HL-60 (cell line): ENCODE data around the gene FBXL7.

Source experiments
- DNase-seq, 2 experiments: peaks; one replicate each; pipeline ENCODE4 v3.0.0-alpha.2; 2010 to 2020; ENCODE audit warnings: low read depth in 1 of 2, low spot score in 1 of 2
- H3K27ac ChIP-seq: fragments of 250-450 bp; sonication (Bioruptor Pico); replicated peaks from 2 replicates; pipeline ENCODE4 v1.5.1; 2020; ENCODE audit warnings: mild to moderate bottlenecking, moderate library complexity
- H3K27me3 ChIP-seq: fragments of 250-450 bp; sonication (Bioruptor Pico); 2 replicates; pipeline ENCODE4 v1.5.1; 2021; ENCODE audit warnings: mild to moderate bottlenecking, moderate library complexity; ENCODE audit not compliant: insufficient read depth, poor library complexity, severe bottlenecking
- H3K4me3 ChIP-seq: replicated peaks from 2 replicates; pipeline ENCODE4 v1.5.1; 2011; ENCODE audit warnings: mild to moderate bottlenecking, control low read depth, low read length; ENCODE audit not compliant: insufficient read depth
- GABPA ChIP-seq: IDR thresholded peaks from 2 replicates; pipeline ENCODE4 v1.6.1; 2012; ENCODE audit warnings: low read depth
- POLR2AphosphoS5 ChIP-seq: IDR thresholded peaks from 2 replicates; pipeline ENCODE4 v1.6.1; 2012; ENCODE audit warnings: low read depth
- SPI1 ChIP-seq: IDR thresholded peaks from 2 replicates; pipeline ENCODE4 v1.6.1; 2012; ENCODE audit warnings: low read depth, mild to moderate bottlenecking, borderline replicate concordance
- TF ChIP-seq, protein P1 (sequence below): IDR thresholded peaks from one replicate; pipeline ENCODE4 v1.5.1; 2011; ENCODE audit warnings: low read length, control low read depth, inconsistent platforms; ENCODE audit not compliant: insufficient read depth
- TF ChIP-seq, protein P2 (sequence below): IDR thresholded peaks from 2 replicates; pipeline ENCODE4 v1.6.1; 2012; ENCODE audit warnings: low read depth; ENCODE audit not compliant: insufficient replicate concordance

Gene FBXL7

DNA sequence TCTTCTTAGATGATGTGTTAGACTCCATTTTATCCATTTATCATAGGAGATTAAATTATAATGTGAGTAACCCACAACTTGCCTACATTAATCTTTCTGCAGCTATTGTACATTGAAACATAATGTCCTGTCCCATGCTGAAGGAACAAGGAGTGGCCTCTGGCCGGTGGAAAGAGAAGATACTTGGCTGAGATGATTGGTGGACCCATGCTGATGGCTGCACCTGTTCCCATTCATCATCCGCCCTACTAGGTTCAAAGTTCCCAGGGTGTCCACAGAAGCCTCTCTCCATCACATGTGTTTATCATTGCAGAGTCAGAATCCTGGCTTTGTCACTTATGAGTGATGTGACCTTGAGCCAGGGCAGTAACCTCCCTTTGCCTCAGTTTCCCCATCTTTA is 24.7 kb downstream of the FBXL7 start:
- DNase-seq, result no peak
- TF ChIP-seq SPI1 (no peak), POLR2AphosphoS5 (no peak)
- TF ChIP-seq, protein P1, sequence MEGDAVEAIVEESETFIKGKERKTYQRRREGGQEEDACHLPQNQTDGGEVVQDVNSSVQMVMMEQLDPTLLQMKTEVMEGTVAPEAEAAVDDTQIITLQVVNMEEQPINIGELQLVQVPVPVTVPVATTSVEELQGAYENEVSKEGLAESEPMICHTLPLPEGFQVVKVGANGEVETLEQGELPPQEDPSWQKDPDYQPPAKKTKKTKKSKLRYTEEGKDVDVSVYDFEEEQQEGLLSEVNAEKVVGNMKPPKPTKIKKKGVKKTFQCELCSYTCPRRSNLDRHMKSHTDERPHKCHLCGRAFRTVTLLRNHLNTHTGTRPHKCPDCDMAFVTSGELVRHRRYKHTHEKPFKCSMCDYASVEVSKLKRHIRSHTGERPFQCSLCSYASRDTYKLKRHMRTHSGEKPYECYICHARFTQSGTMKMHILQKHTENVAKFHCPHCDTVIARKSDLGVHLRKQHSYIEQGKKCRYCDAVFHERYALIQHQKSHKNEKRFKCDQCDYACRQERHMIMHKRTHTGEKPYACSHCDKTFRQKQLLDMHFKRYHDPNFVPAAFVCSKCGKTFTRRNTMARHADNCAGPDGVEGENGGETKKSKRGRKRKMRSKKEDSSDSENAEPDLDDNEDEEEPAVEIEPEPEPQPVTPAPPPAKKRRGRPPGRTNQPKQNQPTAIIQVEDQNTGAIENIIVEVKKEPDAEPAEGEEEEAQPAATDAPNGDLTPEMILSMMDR, result no peak
- H3K27me3 ChIP-seq, result no peaks in the 10 kb centered on the region
- no peak overlapping the region for H3K4me3 ChIP-seq
- H3K27ac ChIP-seq, result no peak overlapping the region

DNA sequence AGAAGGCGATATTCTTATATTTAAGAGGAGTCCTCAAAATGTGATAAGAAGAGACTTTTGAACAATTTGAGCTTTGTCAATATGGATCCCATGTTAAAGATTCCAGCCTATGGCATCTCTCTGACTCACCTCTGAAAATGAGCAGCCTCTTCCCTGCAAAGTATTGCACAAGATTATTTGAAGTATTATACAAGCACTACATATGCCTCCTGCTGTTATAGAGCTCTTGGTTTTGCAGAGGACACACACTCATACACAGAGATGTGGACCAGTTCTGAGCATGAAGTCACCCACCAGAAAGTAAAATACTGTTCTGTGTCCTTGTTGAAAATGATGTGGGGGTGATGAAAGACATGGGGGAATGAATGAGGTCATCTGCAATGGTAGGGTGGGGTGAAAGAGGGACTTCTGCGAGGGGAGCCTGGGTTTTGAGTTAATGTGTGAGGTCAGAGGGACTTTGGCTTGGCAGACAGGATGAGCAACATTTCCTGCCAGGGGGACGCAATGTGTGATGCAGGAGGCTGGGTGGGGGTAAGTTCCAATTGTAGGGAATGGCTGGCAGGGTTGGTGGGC is 25.8 kb downstream of the FBXL7 start:
- Histone ChIP-seq H3K27ac (no peak overlapping the region), H3K27me3 (no peaks in the 10 kb centered on the region), H3K4me3 (no peak overlapping the region)
- no peak for DNase-seq
- TF ChIP-seq, protein P2, sequence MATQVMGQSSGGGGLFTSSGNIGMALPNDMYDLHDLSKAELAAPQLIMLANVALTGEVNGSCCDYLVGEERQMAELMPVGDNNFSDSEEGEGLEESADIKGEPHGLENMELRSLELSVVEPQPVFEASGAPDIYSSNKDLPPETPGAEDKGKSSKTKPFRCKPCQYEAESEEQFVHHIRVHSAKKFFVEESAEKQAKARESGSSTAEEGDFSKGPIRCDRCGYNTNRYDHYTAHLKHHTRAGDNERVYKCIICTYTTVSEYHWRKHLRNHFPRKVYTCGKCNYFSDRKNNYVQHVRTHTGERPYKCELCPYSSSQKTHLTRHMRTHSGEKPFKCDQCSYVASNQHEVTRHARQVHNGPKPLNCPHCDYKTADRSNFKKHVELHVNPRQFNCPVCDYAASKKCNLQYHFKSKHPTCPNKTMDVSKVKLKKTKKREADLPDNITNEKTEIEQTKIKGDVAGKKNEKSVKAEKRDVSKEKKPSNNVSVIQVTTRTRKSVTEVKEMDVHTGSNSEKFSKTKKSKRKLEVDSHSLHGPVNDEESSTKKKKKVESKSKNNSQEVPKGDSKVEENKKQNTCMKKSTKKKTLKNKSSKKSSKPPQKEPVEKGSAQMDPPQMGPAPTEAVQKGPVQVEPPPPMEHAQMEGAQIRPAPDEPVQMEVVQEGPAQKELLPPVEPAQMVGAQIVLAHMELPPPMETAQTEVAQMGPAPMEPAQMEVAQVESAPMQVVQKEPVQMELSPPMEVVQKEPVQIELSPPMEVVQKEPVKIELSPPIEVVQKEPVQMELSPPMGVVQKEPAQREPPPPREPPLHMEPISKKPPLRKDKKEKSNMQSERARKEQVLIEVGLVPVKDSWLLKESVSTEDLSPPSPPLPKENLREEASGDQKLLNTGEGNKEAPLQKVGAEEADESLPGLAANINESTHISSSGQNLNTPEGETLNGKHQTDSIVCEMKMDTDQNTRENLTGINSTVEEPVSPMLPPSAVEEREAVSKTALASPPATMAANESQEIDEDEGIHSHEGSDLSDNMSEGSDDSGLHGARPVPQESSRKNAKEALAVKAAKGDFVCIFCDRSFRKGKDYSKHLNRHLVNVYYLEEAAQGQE, result no peak
- no peak for TF ChIP-seq POLR2AphosphoS5
- TF ChIP-seq SPI1, result no peak
- no peak for TF ChIP-seq GABPA
- TF ChIP-seq, protein P1, result no peak

DNA sequence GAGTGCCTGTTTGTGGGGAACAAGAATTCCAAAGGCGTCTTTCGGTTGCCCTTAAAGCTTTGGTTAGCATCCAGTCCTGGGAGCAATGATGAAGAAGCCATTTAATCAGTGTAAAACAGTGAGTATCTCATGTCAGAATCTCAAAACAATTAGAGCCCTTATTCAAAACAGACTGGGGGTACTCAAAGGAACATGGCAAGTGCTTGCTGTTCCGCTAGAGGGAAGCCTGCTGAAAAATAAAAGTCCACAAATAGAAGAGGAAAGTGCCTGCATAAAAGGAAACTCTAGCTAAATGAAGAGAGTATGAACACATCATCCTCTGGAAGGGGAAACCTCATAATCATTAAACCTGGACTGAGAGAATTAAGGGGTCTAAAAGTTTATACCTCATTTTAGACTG is 26.4 kb downstream of the FBXL7 start:
- TF ChIP-seq GABPA (no peak), SPI1 (no peak), POLR2AphosphoS5 (no peak)
- TF ChIP-seq, protein P2, result no peak
- TF ChIP-seq, protein P1, result no peak
- H3K27ac ChIP-seq, result no peak overlapping the region
- no peak overlapping the region for H3K4me3 ChIP-seq
- no peak for DNase-seq
- no peaks in the 10 kb centered on the region for H3K27me3 ChIP-seq

DNA sequence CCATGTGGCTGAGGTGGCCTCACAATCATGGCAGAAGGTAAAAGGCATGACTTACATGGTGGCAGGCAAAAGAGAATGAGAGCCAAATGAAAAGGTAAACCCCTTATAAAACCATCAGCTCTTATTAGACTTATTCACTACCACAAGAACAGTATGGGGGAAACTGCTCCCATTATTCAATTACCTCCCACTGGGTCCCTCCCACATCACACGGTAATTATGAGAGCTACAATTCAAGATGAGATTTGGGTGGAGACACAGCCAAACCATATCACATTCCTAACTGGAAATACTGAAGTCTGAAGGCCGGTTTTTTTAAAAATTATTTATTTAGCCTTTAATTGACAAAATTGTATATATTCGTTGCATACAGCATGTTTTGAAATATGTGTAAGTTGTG is 28.5 kb downstream of the FBXL7 start:
- H3K27ac ChIP-seq, result no peak overlapping the region
- no peak for DNase-seq
- H3K4me3 ChIP-seq, result no peak overlapping the region
- no peak for TF ChIP-seq SPI1
- no peak for TF ChIP-seq GABPA
- TF ChIP-seq, protein P2, result no peak
- TF ChIP-seq, protein P1, result no peak
- TF ChIP-seq POLR2AphosphoS5, result no peak
- H3K27me3 ChIP-seq, result no peaks in the 10 kb centered on the region
